ENCODE data around the gene WDTC1.
"Not testable (repeated sequence)": the region's sequence is repeated elsewhere in the genome, so short reads cannot be mapped to it uniquely, and the experiment has no call there.

WDTC1 gene, protein sequence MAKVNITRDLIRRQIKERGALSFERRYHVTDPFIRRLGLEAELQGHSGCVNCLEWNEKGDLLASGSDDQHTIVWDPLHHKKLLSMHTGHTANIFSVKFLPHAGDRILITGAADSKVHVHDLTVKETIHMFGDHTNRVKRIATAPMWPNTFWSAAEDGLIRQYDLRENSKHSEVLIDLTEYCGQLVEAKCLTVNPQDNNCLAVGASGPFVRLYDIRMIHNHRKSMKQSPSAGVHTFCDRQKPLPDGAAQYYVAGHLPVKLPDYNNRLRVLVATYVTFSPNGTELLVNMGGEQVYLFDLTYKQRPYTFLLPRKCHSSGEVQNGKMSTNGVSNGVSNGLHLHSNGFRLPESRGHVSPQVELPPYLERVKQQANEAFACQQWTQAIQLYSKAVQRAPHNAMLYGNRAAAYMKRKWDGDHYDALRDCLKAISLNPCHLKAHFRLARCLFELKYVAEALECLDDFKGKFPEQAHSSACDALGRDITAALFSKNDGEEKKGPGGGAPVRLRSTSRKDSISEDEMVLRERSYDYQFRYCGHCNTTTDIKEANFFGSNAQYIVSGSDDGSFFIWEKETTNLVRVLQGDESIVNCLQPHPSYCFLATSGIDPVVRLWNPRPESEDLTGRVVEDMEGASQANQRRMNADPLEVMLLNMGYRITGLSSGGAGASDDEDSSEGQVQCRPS

DNA sequence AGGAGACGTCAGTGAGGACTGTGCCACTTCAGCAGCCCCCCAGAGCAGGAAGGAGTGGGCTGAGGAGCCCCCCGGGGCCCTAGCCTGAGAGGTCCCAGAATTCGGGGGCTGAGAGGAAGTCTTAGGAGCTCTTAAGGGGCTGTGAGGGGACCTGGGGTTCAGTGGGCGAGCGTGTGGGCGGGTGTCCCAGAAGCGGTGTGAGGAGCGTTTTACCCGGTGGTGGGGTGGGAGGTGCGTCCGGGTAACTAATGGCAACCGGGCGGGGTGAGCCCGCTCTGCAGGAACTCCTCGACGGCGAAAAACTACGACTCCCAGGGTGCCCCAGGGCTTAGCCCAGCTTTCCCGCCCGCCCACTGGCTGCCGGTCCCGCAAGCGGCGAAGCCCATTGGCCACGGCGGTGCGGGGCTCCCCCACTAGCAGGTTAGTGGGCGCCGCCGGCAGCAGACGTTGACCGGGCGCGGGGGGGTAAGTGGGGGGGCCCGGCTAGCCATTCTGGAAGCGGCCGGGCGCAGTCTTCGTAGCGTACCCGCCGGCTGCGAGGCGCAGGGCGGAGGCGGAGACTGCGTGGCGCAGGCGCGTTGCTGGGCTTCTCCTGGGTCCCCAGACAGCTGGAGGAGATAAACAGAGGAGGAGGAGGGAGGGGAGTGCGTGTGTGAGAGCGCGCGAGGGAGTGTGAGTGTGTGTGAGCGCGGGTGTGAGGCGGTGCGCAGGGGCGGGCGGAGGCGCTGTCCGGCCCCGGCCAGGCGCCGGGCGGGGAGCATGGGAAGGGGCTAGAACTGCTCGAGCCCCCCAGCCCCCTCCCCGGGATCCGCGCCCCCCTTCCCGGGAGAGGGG is at the start of gene WDTC1:
WDTC1 (plus strand) TSS at position 584 of the 834 bp plus-strand sequence. CDS start 26,423 bp downstream, outside the sequence.
- Histone ChIP-seq H3K4me1 (peaks cover 10% of the 10 kb centered on the region), H2AFZ (peak within 1 kb of the TSS; percentile 93), H3K9ac (no peak within 1 kb of the TSS), H3K4me3 (ENCODE audit: low read depth, low read length) (peak within 1 kb of the TSS; percentile 74), H3K27ac (peak within 1 kb of the TSS; percentile 71), H3K79me2 (peaks cover 16% of the 10 kb centered on the region), H3K36me3 (ENCODE audit: control insufficient read depth, insufficient read depth, low read length) (no peaks in the 10 kb centered on the region), H3K27me3 (ENCODE audit: control insufficient read depth, insufficient read depth, low read length) (no peaks in the 10 kb centered on the region), H3K4me2 (ENCODE audit: low read length) (peak within 1 kb of the TSS; percentile 98), H3K9me3 (ENCODE audit: control insufficient read depth, low read length) (no peaks in the 10 kb centered on the region)
- TF ChIP-seq, protein P1, sequence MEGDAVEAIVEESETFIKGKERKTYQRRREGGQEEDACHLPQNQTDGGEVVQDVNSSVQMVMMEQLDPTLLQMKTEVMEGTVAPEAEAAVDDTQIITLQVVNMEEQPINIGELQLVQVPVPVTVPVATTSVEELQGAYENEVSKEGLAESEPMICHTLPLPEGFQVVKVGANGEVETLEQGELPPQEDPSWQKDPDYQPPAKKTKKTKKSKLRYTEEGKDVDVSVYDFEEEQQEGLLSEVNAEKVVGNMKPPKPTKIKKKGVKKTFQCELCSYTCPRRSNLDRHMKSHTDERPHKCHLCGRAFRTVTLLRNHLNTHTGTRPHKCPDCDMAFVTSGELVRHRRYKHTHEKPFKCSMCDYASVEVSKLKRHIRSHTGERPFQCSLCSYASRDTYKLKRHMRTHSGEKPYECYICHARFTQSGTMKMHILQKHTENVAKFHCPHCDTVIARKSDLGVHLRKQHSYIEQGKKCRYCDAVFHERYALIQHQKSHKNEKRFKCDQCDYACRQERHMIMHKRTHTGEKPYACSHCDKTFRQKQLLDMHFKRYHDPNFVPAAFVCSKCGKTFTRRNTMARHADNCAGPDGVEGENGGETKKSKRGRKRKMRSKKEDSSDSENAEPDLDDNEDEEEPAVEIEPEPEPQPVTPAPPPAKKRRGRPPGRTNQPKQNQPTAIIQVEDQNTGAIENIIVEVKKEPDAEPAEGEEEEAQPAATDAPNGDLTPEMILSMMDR (IDR thresholded peaks at IDR 0.05) = no peak

DNA sequence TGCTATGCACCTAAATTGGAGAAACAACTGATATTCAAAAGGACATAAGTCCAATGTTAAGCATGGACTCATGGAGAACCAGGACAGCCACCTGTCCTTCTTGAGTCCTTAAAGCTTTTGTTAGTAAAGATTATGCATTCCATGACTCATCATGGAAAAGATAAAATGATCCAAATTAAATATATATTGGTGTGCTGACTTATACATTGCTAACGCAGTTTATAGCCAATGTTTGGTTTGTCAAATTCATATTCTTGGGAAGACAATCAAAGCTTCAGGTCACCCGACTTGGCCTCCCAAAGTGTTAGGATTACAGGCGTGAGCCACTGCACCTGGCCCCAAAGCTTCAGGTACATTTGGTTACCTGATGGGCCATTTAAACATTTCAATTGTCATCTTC is 49.8 kb upstream of the WDTC1 start:
- H3K79me2 ChIP-seq; H3K4me1 ChIP-seq; H3K27me3 ChIP-seq (ENCODE audit: control insufficient read depth, insufficient read depth, low read length); H3K36me3 ChIP-seq (ENCODE audit: control insufficient read depth, insufficient read depth, low read length); H2AFZ ChIP-seq; H3K4me3 ChIP-seq (ENCODE audit: low read depth, low read length); H3K27ac ChIP-seq; H3K9me3 ChIP-seq (ENCODE audit: control insufficient read depth, low read length); H3K4me2 ChIP-seq (ENCODE audit: low read length); H3K9ac ChIP-seq: not testable (repeated sequence)

DNA sequence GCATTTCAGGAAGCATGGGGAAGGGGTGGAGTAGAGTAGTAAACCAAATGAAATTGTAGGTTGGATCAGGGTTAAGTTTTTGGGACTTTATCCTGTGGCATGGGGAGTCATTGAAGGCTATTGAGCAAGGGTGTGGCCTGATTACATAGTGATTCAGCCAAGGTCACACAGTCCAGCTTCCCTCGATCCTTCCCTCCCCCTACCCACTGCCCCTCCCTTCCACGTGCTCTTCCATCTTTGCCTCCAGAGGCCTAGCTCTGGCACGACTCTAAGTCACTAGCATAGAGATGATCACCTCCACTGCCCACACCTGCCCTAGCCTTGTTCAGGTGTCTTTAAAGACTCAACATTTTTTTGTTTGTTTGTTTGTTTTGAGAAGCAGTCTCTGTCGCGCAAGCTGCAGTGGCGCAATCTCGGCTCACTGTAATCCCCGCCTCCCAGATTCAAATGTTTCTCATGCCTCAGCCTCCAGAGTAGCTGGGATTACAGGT is 42.3 kb upstream of the WDTC1 start:
- TF ChIP-seq, protein P1 (IDR thresholded peaks at IDR 0.05) = no peak
- Histone ChIP-seq H2AFZ (no peak overlapping the region), H3K9me3 (ENCODE audit: control insufficient read depth, low read length) (no peaks in the 10 kb centered on the region), H3K4me3 (ENCODE audit: low read depth, low read length) (no peak overlapping the region), H3K79me2 (no peaks in the 10 kb centered on the region), H3K4me2 (ENCODE audit: low read length) (no peak overlapping the region), H3K27ac (no peak overlapping the region), H3K9ac (no peak overlapping the region), H3K27me3 (ENCODE audit: control insufficient read depth, insufficient read depth, low read length) (no peaks in the 10 kb centered on the region), H3K36me3 (ENCODE audit: control insufficient read depth, insufficient read depth, low read length) (no peaks in the 10 kb centered on the region), H3K4me1 (no peaks in the 10 kb centered on the region)

DNA sequence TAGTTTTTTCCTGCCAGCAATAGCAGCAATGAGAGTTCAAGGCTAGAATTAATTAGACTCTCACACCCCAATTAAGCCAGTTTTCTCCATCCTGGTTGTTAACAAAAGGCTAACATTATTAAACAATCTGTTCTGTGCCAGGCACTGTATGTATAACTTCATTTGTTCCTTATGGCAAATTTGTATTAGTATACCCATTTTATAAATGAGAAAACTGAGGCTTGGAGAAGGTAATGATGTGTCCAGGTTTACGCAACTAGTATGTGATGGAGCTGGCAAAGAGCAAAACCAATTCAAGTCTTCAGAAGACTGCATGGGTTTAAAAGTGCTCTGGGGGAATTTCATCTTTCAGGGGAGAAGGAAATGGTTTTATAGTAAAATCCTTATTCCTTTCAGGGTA is 41.2 kb upstream of the WDTC1 start:
- TF ChIP-seq, protein P1 (IDR thresholded peaks at IDR 0.05) = no peak
- no peak overlapping the region for H3K4me2 ChIP-seq (ENCODE audit: low read length)
- no peak overlapping the region for H2AFZ ChIP-seq
- H3K9me3 ChIP-seq (ENCODE audit: control insufficient read depth, low read length) = no peaks in the 10 kb centered on the region
- H3K27ac ChIP-seq = no peak overlapping the region
- H3K4me3 ChIP-seq (ENCODE audit: low read depth, low read length) = no peak overlapping the region
- H3K79me2 ChIP-seq = no peaks in the 10 kb centered on the region
- no peak overlapping the region for H3K9ac ChIP-seq
- H3K27me3 ChIP-seq (ENCODE audit: control insufficient read depth, insufficient read depth, low read length) = no peaks in the 10 kb centered on the region
- H3K4me1 ChIP-seq = no peaks in the 10 kb centered on the region
- H3K36me3 ChIP-seq (ENCODE audit: control insufficient read depth, insufficient read depth, low read length) = no peaks in the 10 kb centered on the region

DNA sequence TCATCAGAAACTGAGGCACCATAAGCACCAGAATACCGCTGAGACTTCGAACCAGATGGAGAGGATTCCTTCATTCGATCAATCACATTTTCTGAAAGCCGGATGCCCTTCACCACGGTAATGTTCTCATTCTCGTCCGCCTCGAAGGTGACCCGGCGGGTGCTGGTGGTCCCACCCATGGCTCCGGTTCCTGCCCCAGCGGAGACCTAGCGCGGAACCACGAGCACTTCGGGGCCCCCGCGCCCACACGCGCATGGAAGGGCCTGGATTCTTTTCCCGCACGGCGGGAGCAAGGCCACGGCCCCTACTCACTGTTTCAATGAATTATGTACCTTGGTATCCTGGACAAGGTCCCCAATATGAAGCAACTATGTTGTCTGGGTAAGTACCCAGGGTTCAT is 33.1 kb upstream of the WDTC1 start:
- H3K27me3 ChIP-seq (ENCODE audit: control insufficient read depth, insufficient read depth, low read length) = no peaks in the 10 kb centered on the region
- TF ChIP-seq, protein P1 (IDR thresholded peaks at IDR 0.05) = no peak
- no peaks in the 10 kb centered on the region for H3K79me2 ChIP-seq
- H3K9ac ChIP-seq = no peak overlapping the region
- H3K9me3 ChIP-seq (ENCODE audit: control insufficient read depth, low read length) = no peaks in the 10 kb centered on the region
- no peak overlapping the region for H2AFZ ChIP-seq
- no peak overlapping the region for H3K4me3 ChIP-seq (ENCODE audit: low read depth, low read length)
- H3K27ac ChIP-seq = no peak overlapping the region
- no peaks in the 10 kb centered on the region for H3K36me3 ChIP-seq (ENCODE audit: control insufficient read depth, insufficient read depth, low read length)
- no peak overlapping the region for H3K4me2 ChIP-seq (ENCODE audit: low read length)
- no peaks in the 10 kb centered on the region for H3K4me1 ChIP-seq

Measured in parathyroid adenoma (tissue), 2 donors.